Muscle of leg (tissue), 11 donors: ENCODE measurements around the gene CCDC28B. TPM values are rescaled to one million over a fixed set of nuclear protein-coding genes. Genes with fewer than 3 reads are reported as not detected.

Experiments used
- DNase-seq: peaks from one replicate; pipeline ENCODE4 v3.0.0; 2013
- H3K27ac ChIP-seq: one replicate; pipeline ENCODE4 v1.5.1; 2013; ENCODE audit warnings: mild to moderate bottlenecking, low read length, control low read depth
- H3K27me3 ChIP-seq: one replicate; pipeline ENCODE4 v1.6.1; 2013; ENCODE audit warnings: low read length; ENCODE audit not compliant: control insufficient read depth, insufficient read depth
- H3K36me3 ChIP-seq: one replicate; pipeline ENCODE4 v1.6.1; 2013; ENCODE audit warnings: low read length; ENCODE audit not compliant: control insufficient read depth, insufficient read depth
- H3K4me1 ChIP-seq: one replicate; pipeline ENCODE4 v1.6.1; 2013; ENCODE audit warnings: low read length; ENCODE audit not compliant: control insufficient read depth, insufficient read depth
- H3K4me3 ChIP-seq: one replicate; pipeline ENCODE4 v1.5.1; 2013; ENCODE audit warnings: low read length, control low read depth
- H3K9me3 ChIP-seq: replicated peaks from 2 replicates; pipeline ENCODE4 v1.6.1; 2013; ENCODE audit warnings: low read depth, low read length; ENCODE audit not compliant: control insufficient read depth
- WGBS: methylation state at CpG from one replicate; pipeline ENCODE4 v1.1.5; 2013; ENCODE audit warnings: missing lambda C conversion rate; ENCODE audit not compliant: insufficient coverage; 5-methylcytosine and 5-hydroxymethylcytosine counted together
- polyA plus RNA-seq, 8 donors: library from polyadenylated mRNA; unstranded; fragments of 120-200 nt; gene quantifications; one replicate each; pipeline versions ENCODE4 v1.2.1 to v1.2.3, GENCODE V29; 2013; ENCODE audit warnings: inconsistent platforms in 1 of 8, low replicate concordance in 1 of 8; ENCODE audit not compliant: insufficient read length in 8 of 8, insufficient read depth in 1 of 8
- total RNA-seq: library from RNA; stranded (reverse); fragments of 120-200 nt; gene quantifications from one replicate; pipeline ENCODE4 v1.2.4, GENCODE V29; 2013

The CCDC28B gene
- total and polyA plus RNA-seq, 9 donors = 31.9 to 70.0 (median 46.8) TPM

GRCh38 chr1:32220746-32221580 lies 20.6 kb downstream of the CCDC28B start:
- no peaks in the 10 kb centered on the region for H3K27me3 ChIP-seq
- peaks cover 56% of the 10 kb centered on the region for H3K36me3 ChIP-seq
- H3K27ac ChIP-seq = peak overlapping the region; percentile 82
- H3K9me3 ChIP-seq = no peaks in the 10 kb centered on the region
- peak overlapping the region; percentile 73 for H3K4me3 ChIP-seq
- no peak for DNase-seq
- WGBS = 100% methylated on average over 1 of the region's 4 CpGs
- H3K4me1 ChIP-seq = peaks cover 26% of the 10 kb centered on the region

- no peak for DNase-seq
- Histone ChIP-seq H3K27me3 (no peaks in the 10 kb centered on the region), H3K36me3 (peaks cover 54% of the 10 kb centered on the region), H3K4me3 (peak overlapping the region; percentile 73), H3K4me1 (peaks cover 23% of the 10 kb centered on the region), H3K9me3 (no peaks in the 10 kb centered on the region), H3K27ac (peak overlapping the region; percentile 82)
- 8% methylated on average over 12 of the region's 13 CpGs for WGBS
These were observed 21.2 kb downstream of the CCDC28B start for GRCh38 chr1:32221581-32221979.

- Histone ChIP-seq H3K36me3 (peaks cover 51% of the 10 kb centered on the region), H3K27me3 (no peaks in the 10 kb centered on the region), H3K27ac (peak within 1 kb of the TSS; percentile 93), H3K4me1 (peaks cover 23% of the 10 kb centered on the region), H3K9me3 (no peaks in the 10 kb centered on the region), H3K4me3 (peak within 1 kb of the TSS; percentile 73)
- DNase-seq = peak; percentile 98
- WGBS = under 1% methylated on average over 35 of the region's 46 CpGs
These were observed 21.8 kb downstream of the CCDC28B start, which contains the start of the genes EIF3I and TMEM234 for GRCh38 chr1:32221980-32222755. Gene EIF3I (plus strand): TSS chr1:32222407. CDS start chr1:32222442, 35 bp downstream. Gene TMEM234 (minus strand): TSS chr1:32222353. CDS start chr1:32222322, 31 bp downstream.

GRCh38 chr1:32223683-32224082 lies 23.3 kb downstream of the CCDC28B start:
- Histone ChIP-seq H3K36me3 (peaks cover 59% of the 10 kb centered on the region), H3K4me3 (no peak overlapping the region), H3K27ac (no peak overlapping the region)

GRCh38 chr1:32224285-32224684 lies 23.9 kb downstream of the CCDC28B start:
- H3K27me3 ChIP-seq = no peaks in the 10 kb centered on the region
- peaks cover 60% of the 10 kb centered on the region for H3K36me3 ChIP-seq
- DNase-seq = no peak
- H3K27ac ChIP-seq = no peak overlapping the region
- H3K4me1 ChIP-seq = peaks cover 23% of the 10 kb centered on the region
- no peak overlapping the region for H3K4me3 ChIP-seq
- no peaks in the 10 kb centered on the region for H3K9me3 ChIP-seq
- WGBS = 100% methylated on average over 2 of the region's 4 CpGs

More at GRCh38 chr1:32223683-32224082, 23.3 kb downstream of the CCDC28B start:
- no peaks in the 10 kb centered on the region for H3K9me3 ChIP-seq
- no peaks in the 10 kb centered on the region for H3K27me3 ChIP-seq
- H3K4me1 ChIP-seq = peaks cover 23% of the 10 kb centered on the region
- 62% methylated on average over 3 of the region's 3 CpGs for WGBS
- no peak for DNase-seq

GRCh38 chr1:32228771-32229170 lies 28.4 kb downstream of the CCDC28B start:
- Histone ChIP-seq H3K27ac (no peak overlapping the region), H3K4me1 (peaks cover under 1% of the 10 kb centered on the region), H3K27me3 (no peaks in the 10 kb centered on the region), H3K9me3 (no peaks in the 10 kb centered on the region), H3K4me3 (no peak overlapping the region), H3K36me3 (peaks cover 70% of the 10 kb centered on the region)
- WGBS = no CpG with 5 or more reads among the region's 3 CpGs
- DNase-seq = no peak

- Histone ChIP-seq H3K9me3 (no peaks in the 10 kb centered on the region), H3K36me3 (peaks cover 57% of the 10 kb centered on the region), H3K4me1 (no peaks in the 10 kb centered on the region), H3K27ac (no peak overlapping the region), H3K27me3 (no peaks in the 10 kb centered on the region), H3K4me3 (no peak overlapping the region)
- DNase-seq = no peak
- 77% methylated on average over 2 of the region's 5 CpGs for WGBS
These were observed 31.5 kb downstream of the CCDC28B start for GRCh38 chr1:32231843-32232432.

GRCh38 chr1:32232558-32233304 lies 32.3 kb downstream of the CCDC28B start:
- no peak for DNase-seq
- Histone ChIP-seq H3K27ac (no peak overlapping the region), H3K9me3 (no peaks in the 10 kb centered on the region), H3K27me3 (no peaks in the 10 kb centered on the region), H3K4me3 (no peak overlapping the region), H3K36me3 (peaks cover 53% of the 10 kb centered on the region), H3K4me1 (no peaks in the 10 kb centered on the region)
- 77% methylated on average over 4 of the region's 8 CpGs for WGBS

GRCh38 chr1:32234792-32235191 lies 34.4 kb downstream of the CCDC28B start:
- WGBS = 73% methylated on average over 7 of the region's 7 CpGs
- no peaks in the 10 kb centered on the region for H3K9me3 ChIP-seq
- no peak overlapping the region for H3K27ac ChIP-seq
- DNase-seq = no peak
- peaks cover 42% of the 10 kb centered on the region for H3K36me3 ChIP-seq
- peaks cover 8% of the 10 kb centered on the region for H3K4me1 ChIP-seq
- H3K4me3 ChIP-seq = no peak overlapping the region
- no peaks in the 10 kb centered on the region for H3K27me3 ChIP-seq
